K562 (cell line): ENCODE data around the gene RIMKLA. TPM values are rescaled to one million over a fixed set of nuclear protein-coding genes. Genes with fewer than 3 reads are reported as not detected.

Experiments
- ATAC-seq: fragments of 200-7000 bp; cut with Tn5 transposase; 3 replicates; pipeline ENCODE4 v1.9.1; 2020; ENCODE audit warnings: moderate library complexity
- BruUV-seq: library from RNA; stranded (reverse); fragments of 400-500 nt; replicated peaks from 2 replicates; lab custom pipeline; 2021; lab: Mats Ljungman, UMichigan
- CTCF ChIA-PET: fragments of 300-600 bp; formaldehyde crosslinking; extraction: SDS; loops from one replicate; lab custom pipeline; 2021; ENCODE audit warnings: low intra/inter-chr PET ratio; lab: Yijun Ruan, JAX
- POLR2A ChIA-PET: fragments of 300-600, 350-650 bp; sonication (Branson Sonifier 250); formaldehyde crosslinking; extraction: SDS; loops from one replicate; lab custom pipeline; 2021; ENCODE audit warnings: antibody characterized with exemption, inconsistent platforms; lab: Yijun Ruan, JAX
- DNase-seq, 4 experiments: peaks; one replicate each; pipeline versions ENCODE4 v3.0.0 to v3.0.0-alpha.2; 2011 to 2018; ENCODE audit warnings: low spot score in 3 of 4, mixed read lengths in 3 of 4; ENCODE audit errors: extremely low read depth in 1 of 4
- FAIRE-seq: peaks from 2 replicates; lab custom pipeline; 2011; peaks lifted over from hg19 to GRCh38; lab: Jason Lieb, UNC
- H2AFZ ChIP-seq: 2 replicates; pipeline ENCODE4 v1.6.0; 2011; ENCODE audit warnings: low read depth, low read length, control low read depth, inconsistent platforms
- H3K27ac ChIP-seq: fragments of 200-600 bp; 3 replicates; pipeline ENCODE4 v1.8.0; 2011; ENCODE audit warnings: low read depth, mild to moderate bottlenecking, control low read depth, inconsistent platforms, low read length, moderate library complexity, mixed read lengths; ENCODE audit errors: extremely low read depth
- H3K27me3 ChIP-seq, 2 experiments: fragments of 300-600 bp in 1 of 2; 2 replicates in 1 of 2; 3 replicates in 1 of 2; pipeline versions ENCODE4 v1.6.0 to v1.8.0; 2011; ENCODE audit warnings: inconsistent platforms in 2 of 2, low read length in 2 of 2, mild to moderate bottlenecking in 1 of 2, mixed read lengths in 1 of 2, moderate library complexity in 1 of 2; ENCODE audit not compliant: control insufficient read depth in 2 of 2, insufficient read depth in 2 of 2
- H3K36me3 ChIP-seq: fragments of 300-600 bp; 3 replicates; pipeline ENCODE4 v1.8.0; 2011; ENCODE audit warnings: mild to moderate bottlenecking, low read length, inconsistent platforms; ENCODE audit not compliant: control insufficient read depth, insufficient read depth
- H3K4me1 ChIP-seq, 2 experiments: fragments of 200-600 bp in 1 of 2; replicated peaks in 1 of 2; 2 replicates in 1 of 2; 3 replicates in 1 of 2; pipeline versions ENCODE4 v1.5.1 to v1.8.0; 2011; ENCODE audit warnings: inconsistent platforms in 2 of 2, low read length in 2 of 2, mild to moderate bottlenecking in 1 of 2, mixed read lengths in 1 of 2, moderate library complexity in 1 of 2; ENCODE audit not compliant: control insufficient read depth in 2 of 2, insufficient read depth in 2 of 2
- H3K4me2 ChIP-seq: 2 replicates; pipeline ENCODE4 v1.6.1; 2011; ENCODE audit warnings: low read length, control low read depth, inconsistent platforms, mixed read lengths; ENCODE audit not compliant: insufficient read depth
- H3K4me3 ChIP-seq: fragments of 200-600 bp; sonication (generic), shearing (Covaris generic); 2 replicates; pipeline ENCODE4 v1.5.1; 2016; ENCODE audit warnings: control low read depth, inconsistent platforms
- H3K79me2 ChIP-seq: fragments of 200-600 bp; 3 replicates; pipeline ENCODE4 v1.8.0; 2011; ENCODE audit warnings: low read length, inconsistent platforms; ENCODE audit not compliant: control insufficient read depth, insufficient read depth
- H3K9ac ChIP-seq, 2 experiments: 2 replicates each; pipeline versions ENCODE4 v1.6.0 to v1.6.1; 2011; ENCODE audit warnings: low read depth in 2 of 2, low read length in 2 of 2, control low read depth in 1 of 2, inconsistent platforms in 1 of 2, mild to moderate bottlenecking in 1 of 2, mixed read lengths in 1 of 2; ENCODE audit not compliant: insufficient read depth in 1 of 2
- H3K9me1 ChIP-seq: one replicate; pipeline ENCODE4 v1.6.0; 2011; ENCODE audit warnings: inconsistent platforms, mild to moderate bottlenecking, low read length, moderate library complexity; ENCODE audit not compliant: control insufficient read depth, insufficient read depth
- H3K9me3 ChIP-seq: replicated peaks from 2 replicates; pipeline ENCODE4 v1.5.1; 2011; ENCODE audit warnings: low read depth, low read length, inconsistent platforms; ENCODE audit not compliant: control insufficient read depth, insufficient read depth
- H4K20me1 ChIP-seq: replicated peaks from 2 replicates; pipeline ENCODE4 v1.6.1; 2011; ENCODE audit warnings: low read length, inconsistent platforms, mixed read lengths; ENCODE audit not compliant: control insufficient read depth, insufficient read depth
- MIER1 ChIP-seq: fragments of 450-650 bp; IDR thresholded peaks from 2 replicates; pipeline ENCODE4 v1.6.1; 2016; ENCODE audit warnings: antibody characterized with exemption, mild to moderate bottlenecking, low read depth
- NR2C1 ChIP-seq, 2 experiments: fragments of 450-650 bp; IDR thresholded peaks; 2 replicates each; pipeline ENCODE4 v1.6.1; 2017; ENCODE audit warnings: mild to moderate bottlenecking in 2 of 2, antibody characterized with exemption in 1 of 2, inconsistent platforms in 1 of 2, missing compliant biosample characterization in 1 of 2, missing genetic modification characterization in 1 of 2
- NR2C2 ChIP-seq, 2 experiments: fragments of 200-800 bp in 1 of 2; sonication (Bioruptor generic) in 1 of 2; sonication (generic) in 1 of 2; formaldehyde crosslinking in 1 of 2; IDR thresholded peaks; 2 replicates each; pipeline versions ENCODE4 v1.6.1 to v1.8.0; 2016 to 2022; ENCODE audit warnings: mild to moderate bottlenecking in 1 of 2, missing compliant biosample characterization in 1 of 2, missing genetic modification characterization in 1 of 2, missing genetic modification reagents in 1 of 2
- PTBP1 ChIP-seq: fragments of 200-400 bp; formaldehyde crosslinking; IDR thresholded peaks from 2 replicates; pipeline ENCODE4 v1.6.1; 2017; ENCODE audit warnings: low read depth, low read length
- TFE3 ChIP-seq: fragments of 450-650 bp; formaldehyde crosslinking; IDR thresholded peaks from 2 replicates; pipeline ENCODE4 v1.4.0; 2020; ENCODE audit warnings: mild to moderate bottlenecking, mixed read lengths
- TRIM24 ChIP-seq, 2 experiments: fragments of 450-650 bp; IDR thresholded peaks; 2 replicates each; pipeline ENCODE4 v1.6.1; 2016
- WGBS: fragments of 100-300 bp; shearing (Covaris generic); methylation state at CpG from one replicate; pipeline ENCODE4 v1.1.6; 2016; ENCODE audit warnings: low coverage, mixed read lengths; ENCODE audit not compliant: insufficient coverage; ENCODE audit errors: missing lambda C conversion rate; 5-methylcytosine and 5-hydroxymethylcytosine counted together
- in situ Hi-C: fragments of 300-500 bp; cut with MboI; formaldehyde crosslinking; loops from 4 replicates; pipeline ENCODE4 v1.15.0; 2018; ENCODE audit warnings: inconsistent platforms, mixed read lengths
- intact Hi-C: fragments of 100-400 bp; cut with micrococcal nuclease; formaldehyde crosslinking; loops from 2 replicates; pipeline ENCODE4 v1.14.2; 2022
- polyA plus RNA-seq, 8 experiments: library from polyadenylated mRNA; depleted of rRNA in 4 of 8; stranded (reverse) in 5 of 8; unstranded in 3 of 8; fragments of >200 nt; fragmentation: Nextera tagmentation in 2 of 8; fragmentation: Illumina TruSeq in 1 of 8; extraction: Ambion mirVana in 2 of 8; extraction: Trizol in 1 of 8; gene quantifications; 2 replicates each; pipeline versions ENCODE4 v1.2.1 to v1.2.3, GENCODE V29; 2011 to 2014; ENCODE audit warnings: inconsistent platforms in 1 of 8, missing spikeins in 1 of 8
- total RNA-seq, 7 experiments: library from RNA; depleted of rRNA in 6 of 7; stranded (reverse); fragments of >200 nt in 6 of 7; fragmentation: Illumina TruSeq in 2 of 7; extraction: Trizol in 2 of 7; gene quantifications; 2 replicates each; pipeline versions ENCODE4 v1.2.1 to v1.2.3, GENCODE V29; 2011 to 2021; ENCODE audit warnings: low replicate concordance in 1 of 7

Gene RIMKLA
- total and polyA plus RNA-seq, 9 of the 15 experiments (the other 6 are each of a cell fraction or from before 2014, with no cell fraction given), result 0.02 TPM; not detected in 8

- Histone ChIP-seq H3K36me3 (no peaks in the 10 kb centered on the region), H3K27ac (no peak overlapping the region), H3K9me3 (no peaks in the 10 kb centered on the region), H3K4me1 (no peaks in the 10 kb centered on the region), H3K4me3 (no peak overlapping the region), H4K20me1 (no peaks in the 10 kb centered on the region), H3K9ac (no peak overlapping the region), H3K27me3 (peaks cover 30 to 38% of the 10 kb centered on the region in 2 experiments), H3K4me2 (no peak overlapping the region), H2AFZ (no peak overlapping the region), H3K79me2 (no peaks in the 10 kb centered on the region), H3K9me1 (no peaks in the 10 kb centered on the region)
- no TSS peak for BruUV-seq
- intact Hi-C loops (no loop called here), in situ Hi-C loops (no loop called here)
- ATAC-seq (no peak), DNase-seq (no peak), FAIRE-seq (no peak)
- TF ChIP-seq NR2C2 (CRISPR knock-in tag; IDR thresholded peaks at IDR 0.05) (no peak), NR2C2 (tag; IDR thresholded peaks at IDR 0.05) (peak; percentile 60; the same call in 1 of the 2 replicates), NR2C1 (IDR thresholded peaks at IDR 0.05) (peak; percentile 65), NR2C1 (tag; IDR thresholded peaks at IDR 0.05) (peak; percentile 64), TRIM24 (IDR thresholded peaks at IDR 0.05) (no peak)
- CTCF ChIA-PET, result no interaction called here
- POLR2A ChIA-PET, result interaction anchor here (0.6 kb wide), 1 partner anchor 9 kb away, joined by 3 read pairs; no protein-coding TSS in a partner anchor
- WGBS, result 0% methylated on average over 2 of the region's 2 CpGs
These were observed 62.1 kb downstream of the RIMKLA start for GRCh38 chr1:42442662-42443061.

GRCh38 chr1:42449256-42449655 lies 68.7 kb downstream of the RIMKLA start:
- CTCF ChIA-PET, result no interaction called here

More at GRCh38 chr1:42449256-42449655, 68.7 kb downstream of the RIMKLA start:
- Histone ChIP-seq H3K79me2 (no peaks in the 10 kb centered on the region), H4K20me1 (no peaks in the 10 kb centered on the region), H3K4me3 (no peak overlapping the region), H3K27ac (no peak overlapping the region), H3K9me3 (no peaks in the 10 kb centered on the region), H3K36me3 (no peaks in the 10 kb centered on the region), H3K27me3 (peaks cover 5 to 14% of the 10 kb centered on the region in 2 experiments; a peak in 3 of 5 replicates), H3K4me2 (no peak overlapping the region), H3K4me1 (no peaks in the 10 kb centered on the region), H3K9ac (no peak overlapping the region), H3K9me1 (no peaks in the 10 kb centered on the region), H2AFZ (no peak overlapping the region)
- no TSS peak for BruUV-seq
- ATAC-seq (no peak), FAIRE-seq (no peak), DNase-seq (no peak)
- in situ Hi-C loops, result no loop called here
- intact Hi-C loops, result no loop called here
- POLR2A ChIA-PET, result no interaction called here
- TF ChIP-seq TFE3 (peak; percentile 38), MIER1 (no peak), PTBP1 (no peak)
